H9 (cell line): Measurements from ENCODE around the gene ARID3A. TPM values are rescaled to one million over a fixed set of nuclear protein-coding genes. Genes with fewer than 3 reads are reported as not detected.

Source experiments
- DNase-seq: peaks from one replicate; pipeline ENCODE4 v3.0.0-alpha.2; 2017
- H2AFZ ChIP-seq: one replicate; pipeline ENCODE4 v1.6.1; 2013; ENCODE audit warnings: mild to moderate bottlenecking, low read length, control low read depth, moderate library complexity
- H2AK5ac ChIP-seq: 2 replicates; pipeline ENCODE4 v1.6.1; 2013; ENCODE audit warnings: low read length, control low read depth, mixed read lengths; ENCODE audit not compliant: insufficient read length
- H2BK120ac ChIP-seq: one replicate; pipeline ENCODE4 v1.6.1; 2013; ENCODE audit warnings: low read depth, mild to moderate bottlenecking, low read length, control low read depth, inconsistent platforms; ENCODE audit not compliant: poor library complexity, severe bottlenecking
- H2BK12ac ChIP-seq: 2 replicates; pipeline ENCODE4 v1.6.1; 2013; ENCODE audit warnings: low read length, control low read depth, mixed read lengths, low read depth; ENCODE audit not compliant: insufficient read length
- H2BK15ac ChIP-seq: 2 replicates; pipeline ENCODE4 v1.6.1; 2013; ENCODE audit warnings: low read depth, low read length, control low read depth
- H2BK20ac ChIP-seq: one replicate; pipeline ENCODE4 v1.6.1; 2013; ENCODE audit warnings: low read depth, mild to moderate bottlenecking, low read length, control low read depth, inconsistent platforms; ENCODE audit not compliant: poor library complexity, severe bottlenecking
- H2BK5ac ChIP-seq: 2 replicates; pipeline ENCODE4 v1.6.1; 2013; ENCODE audit warnings: low read length, control low read depth, mixed read lengths; ENCODE audit not compliant: insufficient read length
- H3K14ac ChIP-seq: 2 replicates; pipeline ENCODE4 v1.6.1; 2013; ENCODE audit warnings: low read length, control low read depth; ENCODE audit not compliant: insufficient read depth
- H3K18ac ChIP-seq: 2 replicates; pipeline ENCODE4 v1.6.1; 2013; ENCODE audit warnings: low read depth, mild to moderate bottlenecking, mixed read lengths, low read length, control low read depth; ENCODE audit not compliant: insufficient read length
- H3K23ac ChIP-seq: 2 replicates; pipeline ENCODE4 v1.6.1; 2013; ENCODE audit warnings: low read length, control low read depth, mixed read lengths, low read depth; ENCODE audit not compliant: insufficient read length
- H3K23me2 ChIP-seq: 2 replicates; pipeline ENCODE4 v1.6.1; 2013; ENCODE audit warnings: low read depth, mild to moderate bottlenecking, mixed read lengths, low read length, control low read depth; ENCODE audit not compliant: insufficient read length, poor library complexity, severe bottlenecking
- H3K27ac ChIP-seq: 2 replicates; pipeline ENCODE4 v1.5.1; 2013; ENCODE audit warnings: low read length, control low read depth, mixed read lengths, low read depth; ENCODE audit not compliant: insufficient read length
- H3K27me3 ChIP-seq: 2 replicates; pipeline ENCODE4 v1.6.1; 2013; ENCODE audit warnings: low read length, control low read depth, inconsistent platforms; ENCODE audit not compliant: insufficient read depth
- H3K4ac ChIP-seq: 2 replicates; pipeline ENCODE4 v1.6.1; 2013; ENCODE audit warnings: low read depth, mild to moderate bottlenecking, control low read depth, inconsistent platforms, low read length, moderate library complexity
- H3K4me1 ChIP-seq: 2 replicates; pipeline ENCODE4 v1.6.1; 2013; ENCODE audit warnings: low read length, control low read depth, inconsistent platforms; ENCODE audit not compliant: insufficient read depth
- H3K4me2 ChIP-seq: 2 replicates; pipeline ENCODE4 v1.6.1; 2013; ENCODE audit warnings: low read length, control low read depth, mixed read lengths; ENCODE audit not compliant: insufficient read length, insufficient read depth
- H3K56ac ChIP-seq: 2 replicates; pipeline ENCODE4 v1.6.1; 2013; ENCODE audit warnings: low read depth, mild to moderate bottlenecking, mixed read lengths, low read length, control low read depth; ENCODE audit not compliant: insufficient read length
- H3K79me1 ChIP-seq: 2 replicates; pipeline ENCODE4 v1.6.1; 2013; ENCODE audit warnings: low read depth, mild to moderate bottlenecking, moderate library complexity, low read length, control low read depth, inconsistent platforms; ENCODE audit not compliant: insufficient read depth, poor library complexity, severe bottlenecking
- H3K79me2 ChIP-seq: 2 replicates; pipeline ENCODE4 v1.6.1; 2013; ENCODE audit warnings: low read length, control low read depth, inconsistent platforms; ENCODE audit not compliant: insufficient read depth
- H3K9ac ChIP-seq: 2 replicates; pipeline ENCODE4 v1.6.1; 2013; ENCODE audit warnings: low read length, control low read depth, mixed read lengths; ENCODE audit not compliant: insufficient read length; ENCODE audit errors: extremely low read depth
- H3K9me3 ChIP-seq: one replicate; pipeline ENCODE4 v1.6.1; 2013; ENCODE audit warnings: low read depth, low read length, inconsistent platforms; ENCODE audit not compliant: control insufficient read depth
- H3T11ph ChIP-seq: one replicate; pipeline ENCODE4 v1.6.1; 2013; ENCODE audit warnings: mild to moderate bottlenecking, low read length, control low read depth, inconsistent platforms
- H4K20me1 ChIP-seq: one replicate; pipeline ENCODE4 v1.6.1; 2013; ENCODE audit not compliant: control insufficient read depth, insufficient read length, insufficient read depth
- H4K5ac ChIP-seq: 2 replicates; pipeline ENCODE4 v1.6.1; 2013; ENCODE audit warnings: low read depth, mild to moderate bottlenecking, mixed read lengths, low read length, control low read depth; ENCODE audit not compliant: insufficient read length
- H4K8ac ChIP-seq: replicated peaks from 2 replicates; pipeline ENCODE4 v1.6.1; 2013; ENCODE audit warnings: low read length, control low read depth, mixed read lengths, low read depth; ENCODE audit not compliant: insufficient read length
- H4K91ac ChIP-seq: 2 replicates; pipeline ENCODE4 v1.6.1; 2013; ENCODE audit warnings: low read depth, mild to moderate bottlenecking, moderate library complexity, mixed read lengths, low read length, control low read depth; ENCODE audit not compliant: insufficient read length
- H3K27ac Mint-ChIP-seq, 3 experiments: 2 replicates in 2 of 3; 3 replicates in 1 of 3; pipeline ENCODE4 v1.8.0; 2020 to 2021; ENCODE audit warnings: mixed read lengths in 3 of 3, mild to moderate bottlenecking in 1 of 3, moderate library complexity in 1 of 3
- H3K27me3 Mint-ChIP-seq: 2 replicates; pipeline ENCODE4 v1.8.0; 2021; ENCODE audit warnings: low read depth, mild to moderate bottlenecking, moderate library complexity, mixed read lengths
- H3K36me3 Mint-ChIP-seq, 3 experiments: 2 replicates in 2 of 3; 3 replicates in 1 of 3; pipeline ENCODE4 v1.8.0; 2020 to 2021; ENCODE audit warnings: low read depth in 3 of 3, mixed read lengths in 3 of 3; ENCODE audit not compliant: insufficient read depth in 1 of 3
- H3K4me1 Mint-ChIP-seq, 2 experiments: 2 replicates each; pipeline ENCODE4 v1.8.0; 2020; ENCODE audit warnings: mixed read lengths in 2 of 2
- H3K4me3 Mint-ChIP-seq, 2 experiments: 2 replicates in 1 of 2; 3 replicates in 1 of 2; pipeline ENCODE4 v1.8.0; 2020 to 2021; ENCODE audit warnings: mild to moderate bottlenecking in 2 of 2, mixed read lengths in 2 of 2, moderate library complexity in 1 of 2
- H3K9me3 Mint-ChIP-seq, 2 experiments: 2 replicates in 1 of 2; 3 replicates in 1 of 2; pipeline ENCODE4 v1.8.0; 2020; ENCODE audit warnings: mild to moderate bottlenecking in 2 of 2, mixed read lengths in 2 of 2, moderate library complexity in 1 of 2
- CTCF ChIP-seq: fragments of 200-600 bp; sonication (generic); conservative IDR thresholded peaks from 3 replicates; pipeline ENCODE4 v1.8.0; 2021; ENCODE audit warnings: antibody characterized with exemption, mild to moderate bottlenecking
- WGBS: extraction: QIAGEN DNeasy Blood & Tissue Kit; methylation state at CpG from one replicate; pipeline ENCODE4 v1.1.7; 2013; ENCODE audit warnings: missing lambda C conversion rate, low lambda C conversion rate, mixed read lengths; ENCODE audit not compliant: insufficient read length; ENCODE audit errors: extremely low coverage; 5-methylcytosine and 5-hydroxymethylcytosine counted together
- total RNA-seq: library from RNA; stranded (reverse); gene quantifications from 2 replicates; pipeline ENCODE4 v1.2.1, GENCODE V29; 2021

ARID3A gene
- total RNA-seq, 1 experiment from 2014 or later: 98.3 TPM

- Mint-ChIP-seq H3K36me3 (peaks cover 5 to 22% (median 18%) of the 10 kb centered on the region in 3 experiments; a peak in 6 of 7 replicates), H3K27ac (no peak overlapping the region), H3K4me3 (no peak overlapping the region), H3K4me1 (no peaks in the 10 kb centered on the region), H3K9me3 (no peaks in the 10 kb centered on the region), H3K27me3 (no peaks in the 10 kb centered on the region; the same call in 1 of the 2 replicates)
- no CpG with 5 or more reads among the region's 30 CpGs for WGBS
- H3K9me3 ChIP-seq: no peaks in the 10 kb centered on the region
- no peak overlapping the region for H3K14ac ChIP-seq
- no peak overlapping the region for H3K27ac ChIP-seq
- no peak overlapping the region for H2BK12ac ChIP-seq
- no peak overlapping the region for H2AFZ ChIP-seq
- H2BK5ac ChIP-seq: no peak overlapping the region
- H2BK20ac ChIP-seq: no peak overlapping the region
- H3K56ac ChIP-seq: no peak overlapping the region
- no peaks in the 10 kb centered on the region for H3K4me1 ChIP-seq
- no peak overlapping the region for H3K23ac ChIP-seq
- no peak overlapping the region for H2AK5ac ChIP-seq
- H3K79me1 ChIP-seq: no peaks in the 10 kb centered on the region
- no peaks in the 10 kb centered on the region for H3K27me3 ChIP-seq
- no peak overlapping the region for H3K4ac ChIP-seq
- H3K79me2 ChIP-seq: 0 out of 2 replicates have a peak, but pooled peaks cover 3% of the 10 kb centered on the region
- H3K9ac ChIP-seq: no peak overlapping the region
- H2BK120ac ChIP-seq: no peak overlapping the region
- no peaks in the 10 kb centered on the region for H3K23me2 ChIP-seq
- H3K18ac ChIP-seq: no peak overlapping the region
- H4K5ac ChIP-seq: no peak overlapping the region
- no peak for DNase-seq
- H3T11ph ChIP-seq: no peak overlapping the region
- no peak for TF ChIP-seq CTCF
- no peak overlapping the region for H4K8ac ChIP-seq
- H3K4me2 ChIP-seq: no peak overlapping the region
- no peak overlapping the region for H4K91ac ChIP-seq
- no peak overlapping the region for H2BK15ac ChIP-seq
- peaks cover 9% of the 10 kb centered on the region for H4K20me1 ChIP-seq
Measured at GRCh38 chr19:947090-947706, 21.4 kb downstream of the ARID3A start.
